GM19324 (cell line): ENCODE measurements around the gene UNC79.

Source experiments
- ATAC-seq: cut with Tn5 transposase; IDR thresholded peaks from one replicate; pipeline ENCODE4 v1.9.1; 2021; ENCODE audit warnings: mild to moderate bottlenecking, moderate library complexity; ENCODE audit not compliant: unreplicated experiment, low FRiP score

UNC79 gene

DNA sequence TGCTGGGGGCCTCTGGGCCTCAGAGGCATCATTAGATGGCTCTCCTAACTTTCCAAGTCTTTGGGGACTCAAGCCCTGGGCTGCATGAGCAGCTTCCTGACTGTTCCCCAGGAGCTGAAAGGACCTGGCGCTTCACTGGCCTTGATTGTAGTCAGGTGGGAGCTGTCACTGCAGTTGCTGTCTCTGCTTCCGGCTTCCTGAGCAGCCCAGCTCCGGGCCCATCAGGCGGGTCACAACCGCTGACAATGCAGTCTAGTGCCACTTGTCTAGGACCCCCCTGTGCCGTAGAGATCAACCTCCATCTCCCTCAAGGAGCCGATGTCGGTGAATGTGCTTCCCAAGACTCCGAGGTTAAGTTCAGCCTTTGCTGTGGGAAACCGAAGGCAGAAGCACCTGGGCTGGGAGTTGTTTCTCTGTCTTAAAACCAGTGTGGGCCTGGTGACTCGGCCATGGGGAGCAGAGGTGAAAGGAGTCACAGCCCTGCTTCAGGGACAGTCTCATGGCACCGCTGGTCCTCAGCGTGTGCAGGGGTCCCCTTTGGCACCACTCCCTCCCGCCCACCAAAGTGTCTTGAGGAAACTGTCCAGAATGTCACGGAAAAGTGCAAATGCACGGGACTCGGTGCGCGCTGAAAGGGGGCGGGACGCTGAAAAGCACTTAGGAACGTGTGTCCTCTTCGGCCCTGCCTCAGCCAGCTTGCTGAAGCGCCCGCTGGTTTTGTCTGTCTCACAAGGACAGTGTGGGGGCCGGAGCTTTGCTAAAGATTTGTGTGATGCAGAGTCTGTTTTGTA, 312.7 kb downstream of the UNC79 start:
- no peak for ATAC-seq

- ATAC-seq: no peak
Observed at GRCh38 chr14:93744176-93744575, 313.4 kb downstream of the UNC79 start.

- ATAC-seq: no peak
Observed at GRCh38 chr14:93744876-93745275, 314.1 kb downstream of the UNC79 start.

DNA sequence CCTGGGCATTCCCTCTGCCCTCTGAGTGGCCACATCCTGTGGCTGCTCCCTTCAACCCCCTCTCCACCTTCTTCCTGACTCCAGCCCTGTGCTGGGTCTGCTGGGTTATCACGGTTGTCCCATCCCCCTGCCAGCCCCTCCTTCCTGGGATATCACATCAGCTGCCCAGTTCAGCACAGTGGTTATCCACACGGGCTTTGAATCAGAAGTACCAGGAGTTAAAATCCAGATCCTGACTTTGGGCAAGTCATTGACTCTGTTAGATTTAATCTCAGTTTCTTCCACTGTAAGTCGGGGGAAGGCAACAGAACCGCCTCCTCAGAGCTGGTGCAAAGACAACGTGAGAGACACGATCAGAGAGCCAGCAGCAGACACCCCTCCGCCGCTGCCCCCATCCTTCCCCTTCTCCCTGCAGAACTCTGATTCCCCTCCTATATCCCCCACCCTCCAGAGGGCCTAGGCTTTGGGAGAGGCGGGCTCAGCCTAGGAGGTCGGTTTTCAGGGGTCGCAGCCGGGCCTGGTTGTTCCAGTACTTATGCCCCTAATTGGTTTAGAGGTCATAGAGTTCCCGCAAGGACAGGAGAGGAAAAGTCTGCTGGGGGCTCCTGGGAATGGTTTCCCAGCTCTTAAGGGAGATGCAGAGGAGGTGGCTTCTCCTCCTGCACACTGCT, 315.0 kb downstream of the UNC79 start:
- ATAC-seq: no peak

DNA sequence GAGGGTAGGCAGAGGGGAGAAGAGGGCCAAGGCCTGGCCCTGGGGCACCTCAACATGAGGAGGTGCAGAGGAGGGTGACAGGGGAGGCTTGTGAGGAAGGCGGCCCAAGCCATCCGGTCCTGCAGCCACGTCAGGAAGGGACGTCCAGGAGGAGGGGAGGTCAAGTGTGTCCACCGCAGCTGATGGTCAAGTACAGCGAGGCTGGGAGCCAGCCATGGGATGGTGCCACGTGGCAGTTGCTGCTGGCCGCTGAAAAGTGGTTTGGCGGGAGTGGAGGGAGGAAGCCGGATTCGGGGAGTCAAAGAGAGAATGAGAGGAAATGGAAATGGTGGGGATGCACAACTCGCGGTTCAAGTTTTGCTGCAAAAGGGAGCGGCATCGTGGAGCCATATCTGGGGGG, 316.4 kb downstream of the UNC79 start:
- ATAC-seq: no peak

- no peak for ATAC-seq
Observed at GRCh38 chr14:93747560-93747959, 316.8 kb downstream of the UNC79 start.

DNA sequence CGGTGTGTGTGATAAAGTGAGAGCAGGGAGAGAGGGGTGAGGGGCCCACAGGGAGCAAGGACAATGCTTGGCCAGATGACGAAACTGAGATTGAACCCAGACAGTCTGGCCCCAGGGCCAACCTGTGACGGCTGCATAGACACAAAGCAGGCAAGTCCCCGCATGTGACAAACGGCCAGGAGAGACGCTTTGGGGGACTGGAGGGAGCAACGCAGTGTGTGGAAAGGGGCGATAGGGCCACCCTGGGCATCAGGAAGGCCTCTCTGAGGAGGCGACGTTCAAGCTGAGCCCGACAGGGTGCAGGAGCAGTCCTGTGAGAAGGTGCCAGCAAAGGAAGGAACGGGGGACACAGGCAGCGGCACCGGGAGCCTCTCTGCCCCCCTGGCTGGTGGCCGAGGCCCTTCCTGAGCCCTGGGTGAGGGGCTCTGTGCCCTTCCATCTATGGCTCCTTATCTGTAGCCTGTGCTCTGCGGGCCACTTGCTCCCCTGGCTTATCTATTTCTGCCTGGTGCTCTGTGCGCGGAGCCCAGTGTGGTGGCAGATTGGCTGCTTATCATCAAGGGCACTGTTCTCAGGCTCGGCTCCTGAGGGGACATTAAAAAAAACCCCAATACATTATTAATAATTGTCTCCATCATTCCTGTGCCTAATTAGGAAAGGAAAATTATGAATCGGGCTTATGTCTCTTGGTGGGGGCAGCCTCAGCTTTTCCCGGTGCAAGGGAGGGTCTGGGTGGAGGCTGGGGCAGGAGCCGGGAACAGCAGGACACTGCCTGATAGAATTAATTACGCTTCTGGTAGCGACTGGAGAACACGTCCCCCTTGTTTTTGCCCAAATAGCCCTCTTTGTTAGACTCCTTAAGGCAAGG, 317.7 kb downstream of the UNC79 start:
- no peak for ATAC-seq

GRCh38 chr14:93749076-93749420, 318.3 kb downstream of the UNC79 start:
- no peak for ATAC-seq

DNA sequence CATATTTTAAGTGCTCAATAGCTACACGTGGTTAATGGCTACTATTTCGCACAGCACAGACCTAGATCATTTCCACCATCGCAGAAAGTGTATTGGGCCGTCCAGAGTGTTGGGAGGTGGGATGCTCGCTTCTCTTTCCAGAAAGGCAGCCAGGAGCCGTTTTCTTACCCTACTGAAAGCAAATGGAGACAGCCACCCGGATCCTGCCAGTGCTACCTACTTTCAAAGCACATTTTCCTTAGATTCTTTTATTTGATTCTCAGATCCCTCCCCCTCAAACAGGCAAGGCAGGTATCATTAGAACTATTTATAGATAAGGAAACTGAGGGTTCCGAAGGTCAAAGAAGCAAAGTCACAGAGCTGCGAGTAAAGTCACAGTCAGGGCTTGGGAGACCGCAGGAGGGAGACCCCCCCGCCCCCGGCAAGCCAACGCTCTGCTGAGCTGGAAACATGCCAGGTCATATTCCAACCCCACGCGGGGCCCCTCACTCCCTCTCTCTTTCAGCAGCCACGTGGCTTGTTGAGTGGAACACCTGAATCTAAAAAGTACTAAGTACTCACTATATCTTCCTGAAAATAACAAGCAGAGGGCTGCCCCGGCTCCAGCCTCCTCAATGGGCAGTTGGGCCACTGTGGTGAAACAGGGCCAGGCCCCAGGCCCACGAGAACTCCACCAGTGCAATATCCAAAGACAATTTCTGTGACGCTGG, 321.4 kb downstream of the UNC79 start:
- ATAC-seq: no peak

- no peak for ATAC-seq
Observed at GRCh38 chr14:93752980-93753561, 322.3 kb downstream of the UNC79 start.

DNA sequence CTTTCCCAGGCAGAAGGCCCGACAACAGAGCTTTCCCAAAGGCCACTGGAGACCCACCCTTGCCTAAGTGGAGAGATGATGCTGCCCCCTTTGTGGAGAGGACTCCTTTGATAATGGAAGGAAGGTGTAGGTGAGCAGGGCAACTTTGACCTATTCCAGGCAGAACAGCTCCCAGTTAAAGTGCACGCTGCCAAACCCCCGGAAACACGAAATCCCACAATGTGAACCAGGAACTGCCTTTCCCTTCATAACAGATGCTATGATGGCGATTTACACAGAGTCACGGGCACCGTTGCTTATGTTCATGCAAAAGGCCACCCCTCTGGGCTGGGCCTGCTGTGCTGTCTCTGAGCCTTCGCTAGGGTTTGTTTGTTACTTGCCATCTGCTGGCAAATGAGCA, 322.9 kb downstream of the UNC79 start:
- ATAC-seq: no peak

DNA sequence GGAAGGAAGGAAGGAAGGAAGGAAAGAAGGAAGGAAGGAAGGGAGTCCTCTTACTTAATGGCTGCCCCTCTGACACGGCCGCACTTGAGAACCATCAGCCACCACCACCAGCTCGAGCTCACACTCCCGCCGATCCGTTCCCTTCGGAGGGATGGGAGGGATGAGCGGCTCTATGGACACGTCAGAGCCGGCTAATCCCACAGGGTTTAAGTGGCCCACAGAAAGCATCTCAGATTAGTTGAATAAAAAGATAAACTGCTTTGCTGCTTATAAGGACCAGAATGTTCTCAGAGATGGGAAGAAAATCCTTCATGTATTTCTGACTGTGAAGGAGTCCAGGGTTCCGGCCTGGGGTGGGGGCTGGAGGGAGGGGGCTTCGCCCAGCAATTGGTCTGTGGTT, 326.5 kb downstream of the UNC79 start:
- ATAC-seq: no peak
